HG02852 (cell line): ENCODE results near the gene ODC1.
"Not testable (repeated sequence)": the region's sequence is repeated elsewhere in the genome, so short reads cannot be mapped to it uniquely, and the experiment has no call there.

Experiments used
- ATAC-seq: cut with Tn5 transposase; IDR thresholded peaks from one replicate; pipeline ENCODE4 v1.9.1; 2021; ENCODE audit warnings: mild to moderate bottlenecking, moderate library complexity; ENCODE audit not compliant: unreplicated experiment

Gene ODC1

DNA sequence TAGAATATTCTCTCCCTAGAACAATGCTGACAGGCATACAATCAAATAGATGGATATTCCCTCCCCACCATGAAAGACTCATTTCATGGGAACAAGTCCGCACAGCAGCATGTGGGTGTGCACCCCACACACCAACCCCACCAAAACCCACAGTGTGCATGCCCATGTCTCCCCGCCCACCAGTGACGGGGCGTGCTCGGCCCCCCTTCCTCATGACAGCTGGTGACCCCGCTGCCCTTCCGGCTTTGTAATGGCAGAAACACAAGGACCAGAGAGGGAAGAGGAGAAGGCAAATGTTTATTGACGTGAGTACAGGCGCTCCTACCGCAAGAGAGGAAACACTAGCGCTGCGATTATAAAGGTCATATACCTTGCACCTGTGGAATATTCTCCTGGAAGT, 30.8 kb upstream of the ODC1 start:
- no peak for ATAC-seq

DNA sequence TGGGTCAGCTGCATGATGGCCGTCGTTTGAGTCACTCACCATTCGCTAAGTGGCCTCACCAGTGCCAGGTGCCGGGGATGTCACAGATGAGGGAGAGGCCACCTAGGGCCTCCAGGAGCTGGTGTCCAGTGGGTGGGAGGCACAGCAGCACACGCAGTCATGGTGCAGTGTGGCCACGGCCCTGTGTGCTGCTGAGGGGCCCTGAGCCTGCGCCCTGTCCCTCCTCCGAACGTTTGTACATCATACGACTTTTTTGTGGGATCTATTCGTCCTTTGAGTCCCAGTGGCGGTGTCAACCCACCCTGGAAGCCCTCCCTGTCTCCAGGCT, 30.1 kb upstream of the ODC1 start:
- ATAC-seq: no peak

DNA sequence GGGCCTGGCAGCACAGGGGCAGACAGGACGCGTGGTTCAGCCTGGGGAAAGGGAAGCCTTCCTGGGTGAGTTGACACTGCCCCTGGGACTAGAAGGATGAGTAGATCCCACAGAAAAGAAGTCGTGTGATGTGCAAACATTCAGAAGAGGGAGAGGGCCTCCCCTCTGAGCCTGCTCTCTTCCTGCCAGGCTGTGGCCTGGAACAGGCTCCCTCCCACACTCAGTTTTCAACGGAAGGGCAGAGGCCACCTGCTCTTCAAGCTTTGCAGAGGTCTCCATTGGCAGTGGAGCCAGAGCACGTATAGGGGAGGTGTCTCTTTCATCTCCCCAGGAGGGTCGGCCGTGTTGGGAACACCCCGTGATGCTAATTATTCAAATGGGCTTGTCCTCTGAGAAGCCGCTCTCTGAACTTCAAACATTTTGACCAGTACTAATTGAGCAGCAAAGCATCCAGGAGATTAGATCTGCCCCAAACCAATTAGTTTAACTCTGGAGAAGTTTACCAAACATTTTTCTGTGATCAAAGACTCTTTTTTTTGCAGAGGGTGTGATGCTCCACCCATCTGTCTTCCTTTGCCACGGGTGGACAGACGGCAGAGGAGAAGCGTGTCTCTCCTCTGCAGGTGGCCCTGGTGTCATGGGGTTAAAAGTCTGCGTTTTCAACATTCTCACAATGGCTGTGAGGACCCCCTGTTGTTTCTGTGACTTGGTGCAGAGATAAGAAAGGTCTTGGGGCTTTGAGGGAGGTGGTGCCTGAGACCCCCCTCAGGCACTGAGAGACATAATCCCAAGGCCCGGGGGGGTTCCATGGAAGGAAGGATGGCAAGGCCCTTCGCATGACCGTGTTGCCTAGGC, 29.5 kb upstream of the ODC1 start:
- ATAC-seq: no peak

DNA sequence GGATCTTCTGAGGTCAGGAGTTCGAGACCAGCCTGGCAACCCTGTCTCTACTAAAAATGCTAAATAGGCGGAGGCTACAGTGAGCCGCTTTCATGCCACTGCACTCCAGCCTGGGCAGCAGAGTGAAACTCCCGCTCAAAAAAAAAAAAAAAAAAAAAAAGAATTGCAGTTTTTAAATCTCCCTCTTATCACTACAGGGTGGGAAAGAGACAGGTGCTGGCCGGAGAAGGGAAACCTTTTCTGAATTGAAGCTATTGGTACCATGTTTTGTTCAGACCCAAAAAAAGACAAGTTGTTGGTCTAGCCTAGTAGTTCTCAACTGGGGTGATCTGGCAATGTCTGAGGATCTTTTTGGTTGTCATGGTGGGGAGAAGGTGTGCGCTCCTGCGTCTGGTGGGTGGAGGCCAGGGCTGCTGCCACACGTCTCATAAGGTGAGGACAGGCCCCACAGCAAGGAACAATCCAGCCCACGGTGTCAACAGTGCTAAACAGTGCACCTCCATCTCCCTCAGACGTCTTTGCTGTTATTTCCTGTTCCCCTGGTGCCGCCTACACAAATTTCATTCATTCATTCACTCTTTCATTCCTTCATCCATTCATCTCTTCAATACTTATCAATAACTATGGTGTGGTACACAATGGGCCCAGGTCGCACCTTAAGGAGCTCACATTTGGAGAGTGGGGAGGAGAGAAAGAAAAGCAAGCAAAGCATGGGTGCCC, 28.8 kb upstream of the ODC1 start:
- no peak for ATAC-seq

DNA sequence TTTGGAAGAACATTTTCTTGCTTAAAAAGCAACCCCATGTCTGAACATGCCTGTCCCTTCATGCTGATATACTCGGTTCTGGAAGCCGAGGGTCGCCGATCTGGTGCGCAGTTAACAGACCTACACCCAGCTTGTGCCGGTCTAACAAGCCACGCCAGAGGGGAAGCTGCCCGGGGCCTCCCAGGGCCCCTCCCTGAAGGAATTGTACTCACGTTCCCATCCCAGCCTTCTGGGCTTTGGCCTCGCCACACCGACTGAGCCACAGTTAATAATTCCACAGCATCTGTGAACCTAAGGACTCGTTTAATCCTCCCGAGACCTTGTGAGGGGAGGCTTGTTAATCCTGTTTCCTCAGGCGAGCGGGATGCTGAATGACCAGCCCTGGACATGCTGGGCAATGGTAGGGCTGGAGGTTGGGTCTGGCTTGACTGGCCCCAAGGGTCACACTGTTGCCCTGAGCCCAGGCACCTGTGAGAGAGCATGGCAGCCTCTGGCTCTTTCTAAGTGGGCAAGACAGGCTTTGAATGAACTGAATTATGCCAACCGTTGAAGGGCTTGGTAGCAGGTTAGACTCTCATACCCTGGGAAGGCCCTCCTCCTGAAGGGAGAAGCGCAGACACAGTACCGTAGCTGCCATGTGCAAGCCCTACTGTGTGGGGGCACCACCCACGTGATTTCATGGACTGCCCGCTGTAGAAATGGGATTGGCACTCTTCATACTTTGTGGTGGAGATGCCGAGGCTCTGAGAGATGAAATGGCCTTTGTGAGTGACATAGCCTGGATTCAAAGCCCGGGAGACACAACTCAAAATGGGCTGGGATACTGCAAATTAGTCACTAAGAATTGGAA, 27.9 kb upstream of the ODC1 start:
- ATAC-seq: no peak

DNA sequence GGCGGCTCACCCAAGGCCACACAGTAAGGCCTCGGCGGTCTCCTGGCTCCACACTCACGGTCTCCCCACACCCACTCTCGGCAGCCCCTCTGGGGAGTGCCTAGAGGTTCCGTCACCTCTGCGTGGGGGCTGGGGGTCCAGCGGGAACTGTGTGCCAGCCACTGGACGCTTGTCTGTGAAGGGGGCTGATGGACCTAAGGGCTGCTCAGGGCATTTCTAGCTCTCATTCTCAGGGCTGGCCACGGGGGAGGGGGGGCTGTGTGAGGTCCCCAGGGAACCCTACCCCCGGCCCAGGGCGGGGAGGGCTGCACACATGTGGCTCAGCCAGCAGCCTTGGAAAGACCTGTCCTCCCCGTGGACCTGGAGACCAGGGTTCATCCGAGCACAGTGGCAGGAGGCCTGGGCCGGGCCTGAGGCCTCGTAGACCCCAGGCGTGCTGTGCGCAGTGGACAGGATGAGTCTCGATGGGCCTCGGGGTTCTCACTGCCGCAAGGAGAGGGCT, 27.1 kb upstream of the ODC1 start:
- ATAC-seq: no peak

DNA sequence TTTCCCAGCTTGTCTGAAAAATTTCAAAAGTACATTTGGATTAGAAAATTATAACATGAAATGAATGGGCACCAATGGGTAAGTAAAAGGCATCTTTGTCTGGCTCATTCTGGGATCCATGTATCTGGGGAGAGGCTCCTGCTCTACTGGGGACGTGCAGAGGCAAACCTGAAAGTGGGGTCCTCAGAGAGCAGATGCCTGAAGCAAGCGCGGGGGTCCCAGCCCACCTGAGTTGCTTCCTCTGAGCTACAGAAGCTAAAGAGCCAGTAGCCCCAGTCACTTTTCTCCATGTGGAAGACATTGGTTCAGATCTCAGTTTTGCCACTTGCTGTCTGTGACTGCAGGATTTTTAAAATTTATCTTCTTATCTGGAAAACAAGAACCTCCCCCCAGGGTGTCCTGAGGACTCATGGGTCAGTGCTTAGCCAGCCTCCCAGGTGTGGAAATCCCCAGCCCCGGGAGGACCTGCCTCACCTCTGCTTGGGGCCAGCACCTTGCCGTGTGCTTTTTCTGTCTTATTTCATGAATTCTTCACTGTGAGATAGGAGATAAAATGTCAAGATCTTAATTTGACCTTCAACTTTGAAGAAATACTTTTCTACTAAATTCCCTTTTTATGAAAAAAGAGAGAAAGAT, 25.1 kb upstream of the ODC1 start:
- ATAC-seq: no peak

DNA sequence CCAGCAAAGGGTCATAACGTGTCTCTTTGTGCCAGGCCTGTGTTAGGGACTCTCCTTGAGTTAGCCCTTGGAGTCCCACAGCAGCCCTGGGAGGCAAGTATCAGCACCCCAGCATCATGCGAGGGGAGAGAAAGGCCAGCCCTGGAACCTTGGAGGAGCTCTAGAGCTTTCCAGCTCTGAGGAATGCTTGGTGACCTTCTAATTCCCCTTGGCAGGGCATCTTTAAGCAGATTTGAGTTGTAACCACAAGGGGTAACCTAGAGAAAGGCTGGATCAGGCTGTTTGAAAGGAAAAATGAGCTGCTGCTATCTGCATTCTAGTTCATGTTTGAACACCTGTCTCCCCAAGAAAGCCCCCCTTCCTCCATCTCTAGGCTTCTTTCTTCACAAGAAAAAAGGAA, 23.8 kb upstream of the ODC1 start:
- no peak for ATAC-seq

DNA sequence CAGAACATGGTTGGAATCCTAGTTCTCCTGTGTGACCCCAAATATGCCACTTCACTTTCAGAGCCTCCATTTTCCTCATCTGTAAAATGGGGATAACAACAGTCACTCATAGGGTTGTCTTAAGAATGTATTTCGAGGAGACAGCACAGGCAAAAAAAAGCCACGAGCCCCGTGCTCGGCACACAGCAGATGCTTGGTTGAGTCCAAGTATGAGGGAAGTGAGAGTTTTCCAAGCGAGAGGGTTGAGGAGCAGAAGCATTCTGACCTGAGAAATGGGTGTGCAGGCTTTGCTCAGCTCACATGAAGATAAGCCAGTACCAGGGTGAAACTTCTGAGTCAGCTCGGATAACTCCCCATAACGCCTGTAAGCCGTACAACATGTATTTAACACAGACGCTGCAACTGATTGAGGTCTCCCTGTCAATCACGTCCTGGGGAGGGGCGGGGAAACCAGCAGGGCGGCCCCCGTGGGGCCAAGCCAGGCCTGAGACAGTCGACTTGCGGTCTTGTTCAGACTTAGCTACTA, 23.0 kb upstream of the ODC1 start:
- no peak for ATAC-seq

DNA sequence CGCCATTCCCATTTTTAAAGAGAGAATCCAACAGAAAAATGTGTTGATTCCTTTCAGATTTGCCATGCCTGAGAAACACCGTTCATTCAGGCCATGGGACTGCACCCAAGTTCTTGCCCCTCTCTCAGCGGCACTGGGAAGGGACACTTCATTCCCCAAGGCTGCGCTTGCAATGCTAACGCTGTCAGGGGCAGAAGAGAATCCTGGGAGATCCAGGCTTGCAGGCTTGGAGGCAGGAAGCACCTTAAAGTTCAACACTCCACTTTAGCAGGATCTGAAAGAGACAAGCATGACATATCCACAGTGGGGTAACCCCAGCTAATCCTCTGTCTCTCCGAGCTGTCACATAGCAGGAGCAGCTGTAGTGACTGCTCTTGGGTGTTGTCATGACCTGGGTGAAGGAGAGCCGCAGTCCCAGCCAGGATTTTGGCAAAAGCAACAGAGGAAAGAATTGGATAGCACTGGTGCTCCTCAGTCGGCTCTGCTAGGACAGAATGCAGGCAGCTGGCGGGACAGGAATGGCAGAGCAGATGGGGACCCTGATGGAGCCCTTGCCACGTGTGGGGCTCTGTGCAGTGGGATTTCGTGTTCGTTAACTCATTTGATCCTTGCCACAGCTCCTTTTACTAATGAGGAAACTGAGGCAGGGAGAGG, 22.0 kb upstream of the ODC1 start:
- ATAC-seq: no peak

DNA sequence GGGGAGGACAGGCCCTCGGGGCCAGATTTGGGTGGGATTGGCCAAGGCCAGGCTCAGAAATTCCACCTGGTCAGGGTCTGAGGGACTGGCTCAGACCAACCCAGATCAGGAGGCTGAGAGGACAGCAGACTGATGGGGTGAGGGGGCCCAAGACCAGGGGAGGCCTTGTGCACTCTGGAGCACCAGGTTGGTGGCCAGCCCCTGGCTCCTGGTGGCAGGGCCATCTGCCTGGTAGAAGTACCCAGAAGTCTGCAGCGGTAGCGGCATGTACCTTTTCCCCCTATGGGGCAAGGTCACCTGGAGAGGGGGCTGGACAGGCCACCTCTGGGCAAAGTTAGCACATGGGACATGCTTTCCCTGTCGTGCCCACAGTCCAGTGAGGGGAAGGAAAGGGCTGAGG, 21.2 kb upstream of the ODC1 start:
- ATAC-seq: no peak

DNA sequence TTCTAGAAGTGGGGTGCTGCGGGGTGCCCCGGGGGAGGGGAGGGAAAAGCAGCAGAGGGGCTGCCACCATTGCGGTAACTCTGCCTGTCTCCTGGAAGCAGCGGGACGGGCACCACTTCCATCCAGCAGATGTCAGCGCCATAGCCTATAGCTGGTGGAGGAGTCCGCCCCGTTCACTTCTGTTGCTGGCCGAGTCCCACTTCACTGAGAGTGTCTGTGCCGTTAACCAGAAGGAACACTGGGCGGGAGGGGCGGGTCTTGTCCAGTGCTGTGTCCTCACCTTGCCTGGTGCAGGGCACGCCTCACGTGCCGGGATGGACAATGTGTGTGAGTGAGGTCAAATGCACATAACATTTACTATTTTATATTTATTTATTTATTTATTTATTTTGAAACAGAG, 19.3 kb upstream of the ODC1 start:
- no peak for ATAC-seq

DNA sequence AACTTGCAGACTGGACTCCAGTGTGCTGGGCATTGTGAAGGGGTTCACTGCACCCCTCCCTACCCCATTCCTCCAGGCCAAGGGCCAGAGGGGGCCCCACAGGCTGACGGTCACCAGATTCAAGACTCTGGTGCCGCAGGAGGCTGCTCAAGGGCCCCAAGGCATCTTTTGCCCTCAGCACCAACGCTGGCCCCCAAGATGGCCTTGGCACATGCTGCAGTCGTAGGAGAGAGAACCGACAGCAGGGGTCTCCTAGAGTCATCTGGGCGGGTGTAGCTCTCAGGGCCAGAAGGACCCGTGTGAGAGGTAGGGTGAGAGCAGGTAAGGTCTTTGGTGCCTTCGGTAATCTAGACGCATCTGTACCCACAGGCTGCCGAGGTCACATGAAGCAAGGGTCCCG, 18.7 kb upstream of the ODC1 start:
- ATAC-seq: no peak

DNA sequence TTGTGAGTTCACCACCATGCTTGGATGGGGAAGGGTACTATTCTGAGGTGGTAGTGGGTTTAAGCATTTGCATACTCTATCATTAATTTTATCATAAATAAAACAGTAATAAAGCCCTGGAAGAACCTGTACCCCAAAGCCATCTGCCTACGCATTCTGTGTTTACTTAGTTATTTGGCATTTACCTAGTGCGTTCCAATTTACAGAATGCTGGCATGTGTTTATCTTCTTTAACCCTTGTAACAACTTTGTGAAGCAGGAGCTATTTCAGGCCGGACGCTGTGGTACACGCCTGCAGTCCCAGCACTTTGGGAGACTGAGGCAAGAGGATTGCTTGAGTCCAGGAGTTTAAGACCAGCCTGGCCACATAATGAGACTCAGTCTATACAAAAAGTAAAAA, 17.8 kb upstream of the ODC1 start:
- ATAC-seq: no peak

DNA sequence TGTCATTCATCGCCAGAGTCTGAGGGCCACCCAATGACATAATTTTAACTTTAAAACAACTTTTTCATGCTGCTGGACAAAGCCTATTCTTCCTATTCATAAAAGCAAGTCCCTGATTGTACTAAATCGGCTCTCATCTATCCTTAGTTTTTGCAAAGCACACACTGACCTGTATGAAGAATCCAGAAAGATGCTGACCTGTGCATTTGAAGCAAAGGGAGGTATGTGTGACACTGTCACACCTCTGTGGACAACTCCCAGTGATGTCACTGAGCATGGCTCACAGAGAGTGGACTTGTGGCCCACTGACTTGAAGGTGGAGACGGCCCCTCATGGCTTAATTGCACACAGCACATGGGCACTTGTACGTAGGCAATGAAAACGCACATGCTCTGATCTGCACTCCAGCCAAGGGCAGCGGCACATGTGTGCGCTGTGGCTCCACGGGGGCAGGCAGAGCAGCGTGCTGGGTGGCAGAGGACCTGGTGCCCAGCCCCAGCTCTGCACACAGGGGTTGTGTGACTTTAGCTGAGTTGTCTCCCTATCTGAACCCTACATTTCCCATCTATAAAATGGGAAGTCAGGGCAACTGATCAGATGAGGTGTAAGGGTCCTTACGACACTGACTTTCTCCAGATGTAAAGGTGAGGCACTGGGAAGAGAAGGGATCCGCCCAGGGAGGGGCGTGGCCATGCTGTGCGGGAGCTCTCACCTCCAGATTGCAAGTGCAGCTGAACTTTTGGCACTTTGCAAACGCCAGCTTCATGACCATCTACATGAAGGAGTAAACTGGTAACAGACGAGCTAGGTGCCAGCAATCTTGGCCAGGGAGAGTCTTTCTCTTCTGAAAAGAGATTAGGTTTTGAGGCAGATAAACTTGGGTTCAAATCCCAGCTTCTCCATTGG, 14.3 kb upstream of the ODC1 start:
- ATAC-seq: no peak

DNA sequence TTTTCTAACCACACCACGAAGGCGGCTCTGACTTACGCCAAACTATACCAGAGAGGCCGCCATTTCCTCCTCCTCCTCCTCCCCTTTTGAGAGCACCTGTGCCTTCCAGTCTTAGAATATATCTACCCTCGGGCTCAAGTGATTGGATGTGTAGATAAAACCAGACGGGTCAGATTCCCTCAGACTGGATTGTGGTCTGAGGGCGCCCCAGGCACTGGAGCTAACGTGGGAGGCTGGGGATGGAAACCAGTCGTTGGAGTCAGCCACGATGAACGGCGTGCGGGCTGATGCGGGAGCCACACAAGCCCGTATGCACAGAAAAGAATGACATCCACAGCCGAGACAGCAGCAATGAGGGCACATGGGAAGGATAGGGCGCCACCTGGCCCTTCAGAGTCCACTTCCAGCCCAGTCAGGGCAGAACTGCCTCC, 12.3 kb upstream of the ODC1 start:
- ATAC-seq: no peak

DNA sequence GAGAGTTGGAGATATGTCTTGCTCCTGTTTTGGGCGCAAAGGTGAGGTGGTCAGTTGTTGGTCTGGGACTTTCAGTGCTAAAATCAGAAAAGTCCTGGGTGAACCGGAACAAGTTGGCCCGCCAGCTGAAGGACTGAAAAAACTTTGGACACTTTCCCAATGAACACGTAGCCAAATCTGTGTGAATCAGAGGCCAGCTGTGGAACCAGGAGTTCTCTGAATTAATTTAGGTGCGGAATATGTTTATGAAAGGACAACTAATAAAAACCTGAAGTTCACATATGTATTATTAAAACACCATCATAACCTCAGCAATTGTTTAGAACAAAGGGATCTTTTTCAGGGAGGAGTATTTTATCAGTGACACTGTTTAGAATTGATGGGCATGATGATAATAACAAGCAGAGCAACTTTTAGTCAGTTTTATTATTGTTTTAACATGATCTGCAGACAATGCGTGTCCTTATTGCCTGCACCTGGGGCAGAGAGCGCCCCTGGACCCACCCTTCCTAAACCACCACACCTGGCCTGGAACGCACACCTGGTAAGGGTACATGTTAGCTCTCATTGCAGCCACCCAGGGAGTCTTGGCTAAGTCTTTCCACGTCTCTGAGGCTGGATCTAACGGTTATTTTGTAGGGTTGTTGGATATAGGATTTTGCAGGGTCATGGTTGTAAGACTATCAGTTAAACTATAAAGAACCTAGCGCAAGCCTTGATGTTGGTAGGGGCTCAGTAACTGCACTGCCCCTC, 9.9 kb upstream of the ODC1 start:
- ATAC-seq: no peak

DNA sequence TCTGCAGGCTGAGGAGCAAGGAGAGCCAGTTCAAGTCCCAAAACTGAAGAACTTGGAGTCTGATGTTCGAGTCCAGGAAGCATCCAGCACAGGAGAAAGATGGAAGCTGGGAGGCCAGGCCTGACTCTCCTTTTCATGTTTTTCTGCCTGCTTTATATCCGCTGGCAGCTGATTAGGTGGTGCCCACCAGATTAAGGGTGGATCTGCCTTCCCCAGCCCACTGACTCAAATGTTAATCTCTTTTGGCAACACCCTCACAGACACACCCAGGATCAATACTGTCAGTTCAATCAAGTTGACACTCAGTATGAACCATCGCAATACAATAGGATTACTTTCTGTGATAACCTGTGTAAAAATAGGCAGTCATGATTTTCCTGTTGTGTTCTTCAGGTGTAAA, 9.1 kb upstream of the ODC1 start:
- ATAC-seq: not testable (repeated sequence)

DNA sequence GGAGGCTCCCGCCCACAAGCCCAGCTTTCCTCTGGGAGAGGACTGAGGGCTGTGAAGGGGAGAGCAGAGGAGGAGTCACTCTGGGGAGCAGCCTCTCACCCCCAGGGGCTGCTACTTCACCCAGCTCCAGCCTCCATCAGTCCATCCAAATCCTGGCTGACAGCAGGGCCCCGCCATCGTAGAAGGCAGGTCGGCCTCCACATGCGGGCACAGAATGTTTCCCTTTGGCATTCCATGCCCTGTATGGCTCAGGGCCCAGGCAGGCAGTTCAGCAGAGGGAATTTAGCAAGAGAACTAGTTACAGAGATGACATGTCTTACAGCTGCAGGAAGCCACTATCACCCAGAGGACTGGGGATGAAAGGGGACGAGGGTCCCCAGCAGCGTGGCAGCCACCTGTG, 6.4 kb upstream of the ODC1 start:
- ATAC-seq: no peak
